ENCODE measurements around the gene PNLIPRP2. TPM values are rescaled to one million over a fixed set of nuclear protein-coding genes. Genes with fewer than 3 reads are reported as not detected.
A peak's percentile ranks its signal among the peaks of the same experiment; 100 is the strongest.

Gene PNLIPRP2
- total RNA-seq, 1 donor from 2014 or later: not detected

DNA sequence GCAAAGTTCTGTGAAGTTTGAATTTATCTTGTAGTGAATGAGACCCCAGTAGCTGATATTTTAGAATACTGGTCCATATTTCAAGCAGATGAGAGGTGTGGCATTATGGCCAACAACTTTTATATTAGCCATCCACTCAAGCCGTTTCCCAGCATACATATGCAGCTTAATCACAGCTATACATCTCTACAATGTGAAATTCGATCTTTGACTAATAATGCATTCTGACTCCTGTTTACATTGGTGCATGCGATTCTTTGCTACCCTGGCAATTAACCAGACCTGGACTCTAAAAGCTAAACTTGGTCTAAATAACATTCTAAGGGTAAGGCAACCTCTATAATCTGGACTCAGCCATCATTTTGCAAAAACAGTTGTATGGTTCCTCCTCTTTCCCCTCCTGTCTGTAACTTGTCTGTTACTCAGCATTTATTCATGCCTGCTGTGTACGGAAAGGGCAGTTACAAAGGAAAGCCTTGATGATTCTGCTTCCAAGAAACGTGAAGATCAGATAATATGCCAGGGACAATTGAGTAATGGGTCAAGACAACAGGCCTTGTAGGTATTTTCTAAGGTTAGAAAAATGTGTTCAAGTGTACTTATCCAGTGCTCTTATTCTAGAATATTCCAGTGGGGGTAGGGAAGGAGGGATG lies 50.6 kb downstream of the PNLIPRP2 start:
- H3K36me3 ChIP-seq (ENCODE audit: control insufficient read depth, insufficient read depth, low read length): no peaks in the 10 kb centered on the region
- FAIRE-seq (no peak), DNase-seq (ENCODE audit: low read depth) (peak; percentile 52)
- H3K4me3 ChIP-seq (ENCODE audit: low read depth, low read length): no peak overlapping the region
- TF ChIP-seq, protein P1, sequence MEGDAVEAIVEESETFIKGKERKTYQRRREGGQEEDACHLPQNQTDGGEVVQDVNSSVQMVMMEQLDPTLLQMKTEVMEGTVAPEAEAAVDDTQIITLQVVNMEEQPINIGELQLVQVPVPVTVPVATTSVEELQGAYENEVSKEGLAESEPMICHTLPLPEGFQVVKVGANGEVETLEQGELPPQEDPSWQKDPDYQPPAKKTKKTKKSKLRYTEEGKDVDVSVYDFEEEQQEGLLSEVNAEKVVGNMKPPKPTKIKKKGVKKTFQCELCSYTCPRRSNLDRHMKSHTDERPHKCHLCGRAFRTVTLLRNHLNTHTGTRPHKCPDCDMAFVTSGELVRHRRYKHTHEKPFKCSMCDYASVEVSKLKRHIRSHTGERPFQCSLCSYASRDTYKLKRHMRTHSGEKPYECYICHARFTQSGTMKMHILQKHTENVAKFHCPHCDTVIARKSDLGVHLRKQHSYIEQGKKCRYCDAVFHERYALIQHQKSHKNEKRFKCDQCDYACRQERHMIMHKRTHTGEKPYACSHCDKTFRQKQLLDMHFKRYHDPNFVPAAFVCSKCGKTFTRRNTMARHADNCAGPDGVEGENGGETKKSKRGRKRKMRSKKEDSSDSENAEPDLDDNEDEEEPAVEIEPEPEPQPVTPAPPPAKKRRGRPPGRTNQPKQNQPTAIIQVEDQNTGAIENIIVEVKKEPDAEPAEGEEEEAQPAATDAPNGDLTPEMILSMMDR (IDR thresholded peaks at IDR 0.05; ENCODE audit: insufficient read depth, low read length, severe bottlenecking): no peak
- H3K27me3 ChIP-seq (ENCODE audit: control insufficient read depth, insufficient read depth, low read length): no peaks in the 10 kb centered on the region

DNA sequence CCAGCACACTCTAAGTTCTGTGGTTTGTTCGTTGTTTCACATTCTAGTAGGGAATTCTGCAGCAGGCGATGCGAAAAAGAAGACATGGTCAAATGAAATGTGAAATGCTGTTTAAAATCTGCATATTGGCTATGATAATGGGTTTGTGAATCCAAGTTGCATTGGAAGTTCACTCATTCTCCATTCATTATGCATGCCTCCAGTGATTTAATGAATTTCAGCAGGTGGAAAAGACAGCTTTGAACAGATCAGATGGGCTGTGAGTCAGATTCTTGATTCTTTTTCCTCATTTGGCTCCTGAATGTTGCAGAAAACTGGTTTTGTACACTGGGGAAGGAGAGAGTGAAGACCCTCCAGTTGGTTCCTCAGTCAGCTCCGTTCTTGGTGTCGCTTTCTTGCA lies 52.1 kb downstream of the PNLIPRP2 start:
- Histone ChIP-seq H3K36me3 (ENCODE audit: control insufficient read depth, insufficient read depth, low read length) (no peaks in the 10 kb centered on the region), H3K4me3 (ENCODE audit: low read depth, low read length) (no peak overlapping the region), H3K27me3 (ENCODE audit: control insufficient read depth, insufficient read depth, low read length) (no peaks in the 10 kb centered on the region)
- FAIRE-seq: no peak
- TF ChIP-seq, protein P1 (IDR thresholded peaks at IDR 0.05; ENCODE audit: insufficient read depth, low read length, severe bottlenecking): no peak
- no peak for DNase-seq (ENCODE audit: low read depth)

DNA sequence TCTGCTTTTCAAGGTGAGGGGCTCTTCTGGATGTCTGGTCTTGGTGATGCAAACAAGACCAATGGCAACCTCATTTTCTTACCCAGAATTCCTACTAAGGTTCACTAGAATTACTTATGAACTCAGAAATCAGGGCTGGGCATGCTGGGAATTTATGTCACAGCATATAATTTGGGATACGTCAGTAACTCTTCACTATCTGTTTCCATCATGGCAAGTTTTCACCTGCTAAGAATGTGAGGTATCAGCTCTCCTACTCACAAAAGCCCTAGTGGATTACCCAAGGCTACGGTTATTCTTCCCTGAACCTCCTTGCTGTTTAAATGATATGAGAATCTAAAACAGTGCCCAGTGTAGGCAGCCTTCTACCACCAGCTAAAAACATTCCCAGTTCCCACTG lies 53.1 kb downstream of the PNLIPRP2 start:
- TF ChIP-seq, protein P1 (IDR thresholded peaks at IDR 0.05; ENCODE audit: insufficient read depth, low read length, severe bottlenecking): no peak
- Histone ChIP-seq H3K36me3 (ENCODE audit: control insufficient read depth, insufficient read depth, low read length) (no peaks in the 10 kb centered on the region), H3K4me3 (ENCODE audit: low read depth, low read length) (no peak overlapping the region), H3K27me3 (ENCODE audit: control insufficient read depth, insufficient read depth, low read length) (no peaks in the 10 kb centered on the region)
- DNase-seq (ENCODE audit: low read depth) (peak; percentile 13), FAIRE-seq (no peak)

DNA sequence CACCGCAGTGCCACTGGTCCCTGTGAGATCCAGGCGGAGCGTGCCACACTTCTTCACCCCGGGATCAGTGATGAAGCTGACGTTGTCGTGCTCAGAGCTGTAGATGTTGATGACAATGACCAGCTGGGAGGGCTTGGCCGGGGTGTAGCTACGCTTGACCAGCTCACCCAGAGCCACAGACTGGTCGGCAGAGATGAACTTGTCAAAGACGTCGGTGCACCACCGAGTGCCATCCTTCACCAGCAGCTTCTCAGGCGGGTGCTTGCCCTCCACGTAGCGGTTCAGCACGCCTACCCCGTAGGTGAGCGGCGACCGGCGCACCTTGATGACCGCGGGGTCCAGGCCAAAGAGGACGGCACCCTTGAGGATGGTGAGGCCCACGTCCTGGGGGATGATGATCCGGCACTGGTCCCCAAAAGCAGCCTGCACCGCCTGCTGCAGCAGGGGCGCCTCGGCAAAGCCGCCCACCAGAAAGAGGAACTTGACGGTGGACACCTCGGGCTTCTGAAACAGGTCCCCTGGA lies 54.2 kb downstream of the PNLIPRP2 start:
- no peaks in the 10 kb centered on the region for H3K27me3 ChIP-seq (ENCODE audit: control insufficient read depth, insufficient read depth, low read length)
- no peak for DNase-seq (ENCODE audit: low read depth)
- TF ChIP-seq, protein P1 (IDR thresholded peaks at IDR 0.05; ENCODE audit: insufficient read depth, low read length, severe bottlenecking): no peak
- no peak overlapping the region for H3K4me3 ChIP-seq (ENCODE audit: low read depth, low read length)
- FAIRE-seq: no peak
- H3K36me3 ChIP-seq (ENCODE audit: control insufficient read depth, insufficient read depth, low read length): no peaks in the 10 kb centered on the region

DNA sequence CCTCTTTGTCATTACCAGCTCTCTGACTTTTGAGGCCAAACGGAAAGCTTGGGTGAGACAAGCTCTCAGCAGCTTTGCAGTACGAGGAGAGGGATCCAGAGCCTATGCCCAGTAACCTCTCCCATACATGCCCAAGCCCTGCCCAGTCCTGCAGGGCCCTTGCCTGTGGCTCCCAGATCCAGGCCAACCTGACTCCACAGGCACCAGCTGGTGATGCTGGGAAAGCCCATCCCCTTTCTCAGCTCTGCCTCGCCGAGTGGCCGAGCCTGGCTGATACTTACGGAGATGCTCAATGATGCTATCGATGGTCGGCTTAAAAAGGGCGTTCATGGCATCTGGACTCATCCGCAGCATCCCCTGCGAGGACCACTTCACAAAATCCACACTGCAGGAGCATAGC lies 55.4 kb downstream of the PNLIPRP2 start:
- DNase-seq (ENCODE audit: low read depth): no peak
- no peak for FAIRE-seq

More for the DNA sequence above, 55.4 kb downstream of the PNLIPRP2 start:
- Histone ChIP-seq H3K36me3 (ENCODE audit: control insufficient read depth, insufficient read depth, low read length) (no peaks in the 10 kb centered on the region), H3K27me3 (ENCODE audit: control insufficient read depth, insufficient read depth, low read length) (no peaks in the 10 kb centered on the region), H3K4me3 (ENCODE audit: low read depth, low read length) (no peak overlapping the region)
- TF ChIP-seq, protein P1 (IDR thresholded peaks at IDR 0.05; ENCODE audit: insufficient read depth, low read length, severe bottlenecking): no peak

Data from bronchial epithelial cell (primary cell).